IMR-90 (cell line): ENCODE results near the gene RCAN2. TPM values are rescaled to one million over a fixed set of nuclear protein-coding genes. Genes with fewer than 3 reads are reported as not detected.

Experiments used
- ATAC-seq: fragments of 200-7000 bp; cut with Tn5 transposase; 2 replicates; pipeline ENCODE4 v1.9.1; 2020; ENCODE audit warnings: low read depth, mild to moderate bottlenecking, moderate library complexity
- BruUV-seq: library from RNA; stranded (reverse); fragments of 400-500 nt; replicated peaks from 2 replicates; lab custom pipeline; 2021; lab: Mats Ljungman, UMichigan
- CTCF ChIA-PET: fragments of 300-600 bp; formaldehyde crosslinking; extraction: SDS; loops from one replicate; lab custom pipeline; 2021; ENCODE audit warnings: antibody characterized with exemption; lab: Yijun Ruan, JAX
- POLR2A ChIA-PET: fragments of 300-600 bp; sonication (Branson Sonifier 250); formaldehyde crosslinking; loops from one replicate; lab custom pipeline; 2022; ENCODE audit warnings: antibody characterized with exemption; ENCODE audit not compliant: unreplicated experiment; lab: Charles Lee
- DNase-seq: peaks from one replicate; pipeline ENCODE4 v3.0.0; 2013
- H2AFZ ChIP-seq: replicated peaks from 2 replicates; pipeline ENCODE3; 2013; ENCODE audit warnings: low read length, mild to moderate bottlenecking; ENCODE audit not compliant: poor library complexity
- H2AK5ac ChIP-seq: 2 replicates; pipeline ENCODE4 v1.6.1; 2013; ENCODE audit warnings: low read depth, low read length, inconsistent platforms
- H2AK9ac ChIP-seq: replicated peaks from 2 replicates; pipeline ENCODE3; 2013; ENCODE audit warnings: mild to moderate bottlenecking, low read depth, low read length, moderate library complexity; ENCODE audit not compliant: poor library complexity
- H2BK120ac ChIP-seq: 2 replicates; pipeline ENCODE4 v1.6.1; 2013; ENCODE audit warnings: low read depth, low read length, inconsistent platforms
- H2BK15ac ChIP-seq: 3 replicates; pipeline ENCODE4 v1.6.1; 2013; ENCODE audit warnings: low read depth, low read length, inconsistent platforms
- H2BK20ac ChIP-seq: 2 replicates; pipeline ENCODE4 v1.6.1; 2013; ENCODE audit warnings: low read depth, mild to moderate bottlenecking, inconsistent platforms, low read length, moderate library complexity
- H2BK5ac ChIP-seq: 2 replicates; pipeline ENCODE4 v1.6.1; 2013; ENCODE audit warnings: mild to moderate bottlenecking, low read depth, low read length, inconsistent platforms; ENCODE audit not compliant: poor library complexity, severe bottlenecking
- H3K14ac ChIP-seq: replicated peaks from 2 replicates; pipeline ENCODE4 v1.6.1; 2013; ENCODE audit warnings: low read depth, low read length, inconsistent platforms
- H3K18ac ChIP-seq: 2 replicates; pipeline ENCODE4 v1.6.1; 2013; ENCODE audit warnings: low read depth, low read length, control low read depth
- H3K23ac ChIP-seq: 2 replicates; pipeline ENCODE4 v1.6.1; 2013; ENCODE audit warnings: low read depth, low read length, inconsistent platforms
- H3K27ac ChIP-seq: 2 replicates; pipeline ENCODE4 v1.5.1; 2013; ENCODE audit warnings: mild to moderate bottlenecking, control low read depth, low read length; ENCODE audit not compliant: insufficient read depth
- H3K27me3 ChIP-seq: 2 replicates; pipeline ENCODE4 v1.6.1; 2013; ENCODE audit warnings: low read length; ENCODE audit not compliant: control insufficient read depth, insufficient read depth
- H3K36me3 ChIP-seq: 2 replicates; pipeline ENCODE4 v1.6.1; 2013; ENCODE audit warnings: low read length, mixed read lengths; ENCODE audit not compliant: control insufficient read depth, insufficient read depth
- H3K4ac ChIP-seq: 2 replicates; pipeline ENCODE4 v1.6.1; 2013; ENCODE audit warnings: low read depth, low read length, inconsistent platforms
- H3K4me1 ChIP-seq: 2 replicates; pipeline ENCODE4 v1.6.1; 2013; ENCODE audit warnings: low read length, mixed read lengths; ENCODE audit not compliant: control insufficient read depth, insufficient read depth
- H3K4me2 ChIP-seq: 2 replicates; pipeline ENCODE4 v1.6.1; 2013; ENCODE audit warnings: low read depth, mild to moderate bottlenecking, control low read depth, low read length, moderate library complexity
- H3K4me3 ChIP-seq: 2 replicates; pipeline ENCODE4 v1.5.1; 2013; ENCODE audit warnings: low read depth, mild to moderate bottlenecking, control low read depth, low read length, moderate library complexity; ENCODE audit not compliant: insufficient read depth
- H3K56ac ChIP-seq: 2 replicates; pipeline ENCODE4 v1.6.1; 2013; ENCODE audit warnings: low read length, inconsistent platforms; ENCODE audit not compliant: insufficient read depth; ENCODE audit errors: extremely low read depth
- H3K79me1 ChIP-seq, 2 experiments: 2 replicates each; pipeline ENCODE4 v1.6.1; 2013; ENCODE audit warnings: low read length in 2 of 2, inconsistent platforms in 1 of 2, low read depth in 1 of 2
- H3K9ac ChIP-seq: 2 replicates; pipeline ENCODE4 v1.6.1; 2013; ENCODE audit warnings: low read depth, low read length, control low read depth
- H3K9me1 ChIP-seq: 2 replicates; pipeline ENCODE4 v1.6.1; 2013; ENCODE audit warnings: low read length, inconsistent platforms; ENCODE audit not compliant: insufficient read depth
- H3K9me3 ChIP-seq: 2 replicates; pipeline ENCODE4 v1.6.1; 2013; ENCODE audit warnings: low read length; ENCODE audit not compliant: control insufficient read depth, insufficient read depth
- H4K20me1 ChIP-seq: 2 replicates; pipeline ENCODE4 v1.6.1; 2013; ENCODE audit warnings: low read length, inconsistent platforms; ENCODE audit not compliant: insufficient read depth
- H4K5ac ChIP-seq: 2 replicates; pipeline ENCODE4 v1.6.1; 2013; ENCODE audit warnings: mild to moderate bottlenecking, low read depth, low read length, control low read depth
- H4K8ac ChIP-seq, 2 experiments: 2 replicates each; pipeline ENCODE4 v1.6.1; 2013; ENCODE audit warnings: low read depth in 2 of 2, low read length in 2 of 2, control low read depth in 1 of 2, inconsistent platforms in 1 of 2
- H4K91ac ChIP-seq: 2 replicates; pipeline ENCODE4 v1.6.1; 2013; ENCODE audit warnings: low read depth, low read length, inconsistent platforms; ENCODE audit not compliant: insufficient read depth
- NFE2L2 ChIP-seq: fragments of 150-350 bp; IDR thresholded peaks from 2 replicates; pipeline ENCODE4 v1.6.1; 2016; ENCODE audit warnings: low read depth, mild to moderate bottlenecking, low read length
- WGBS, 2 experiments: methylation state at CpG; one replicate each; pipeline versions ENCODE4 v1.1.5 to v1.1.7; 2013; ENCODE audit warnings: missing lambda C conversion rate in 2 of 2; ENCODE audit not compliant: insufficient read length in 1 of 2; ENCODE audit errors: extremely low coverage in 2 of 2; 5-methylcytosine and 5-hydroxymethylcytosine counted together
- dilution Hi-C: fragments of 300-500 bp; cut with HindIII; formaldehyde crosslinking; loops from one replicate; pipeline ENCODE4 v1.14.3; 2018; ENCODE audit warnings: low sequenced_read_pairs; ENCODE audit not compliant: unreplicated experiment
- in situ Hi-C: fragments of 300-500 bp; cut with MboI; formaldehyde crosslinking; loops from 3 replicates; pipeline ENCODE4 v1.14.3; 2019; ENCODE audit warnings: low sequenced_read_pairs, inconsistent platforms, mixed read lengths
- intact Hi-C: fragments of 100-400 bp; cut with micrococcal nuclease; formaldehyde crosslinking; loops from 2 replicates; pipeline ENCODE4 v1.10.0; 2022
- polyA plus RNA-seq, 3 experiments: library from polyadenylated mRNA; depleted of rRNA; stranded (reverse); fragments of >200 nt; gene quantifications; 2 replicates each; pipeline ENCODE4 v1.2.3, GENCODE V29; 2012; ENCODE audit warnings: low replicate concordance in 1 of 3
- total RNA-seq: library from RNA; depleted of rRNA; stranded (reverse); fragments of >200 nt; gene quantifications from 2 replicates; pipeline ENCODE4 v1.2.3, GENCODE V29; 2012

The RCAN2 gene
- total and polyA plus RNA-seq, 2 of the 4 experiments (the other 2 are of a cell fraction): 1.3 to 1.8 TPM

- no peak for ATAC-seq
Measured at GRCh38 chr6:46347669-46348068, 143.6 kb downstream of the RCAN2 start.

More at GRCh38 chr6:46347669-46348068, 143.6 kb downstream of the RCAN2 start:
- Histone ChIP-seq H2BK5ac (no peak overlapping the region), H2BK20ac (no peak overlapping the region), H3K27ac (no peak overlapping the region), H3K79me1 (no peaks in the 10 kb centered on the region), H3K14ac (no peak overlapping the region), H3K23ac (no peak overlapping the region), H3K4me1 (no peaks in the 10 kb centered on the region), H3K4me3 (no peak overlapping the region), H2AK9ac (no peak overlapping the region), H4K5ac (no peak overlapping the region), H4K8ac (no peak overlapping the region), H3K9me1 (no peaks in the 10 kb centered on the region), H3K56ac (no peak overlapping the region), H4K91ac (no peak overlapping the region), H2BK120ac (no peak overlapping the region), H3K9me3 (no peaks in the 10 kb centered on the region), H3K4ac (no peak overlapping the region), H4K20me1 (no peaks in the 10 kb centered on the region), H3K27me3 (no peaks in the 10 kb centered on the region), H2AK5ac (no peak overlapping the region), H2BK15ac (no peak overlapping the region), H3K36me3 (no peaks in the 10 kb centered on the region), H2AFZ (no peak overlapping the region), H3K4me2 (no peak overlapping the region), H3K9ac (no peak overlapping the region), H3K18ac (no peak overlapping the region)
- no TSS peak for BruUV-seq
- WGBS, 2 experiments: no CpG with 5 or more reads among the region's 3 CpGs
- TF ChIP-seq NFE2L2: no peak
- dilution Hi-C loops: no loop called here
- intact Hi-C loops: no loop called here
- in situ Hi-C loops: no loop called here
- DNase-seq: no peak
- POLR2A ChIA-PET: no interaction called here
- CTCF ChIA-PET: no interaction called here
